PC-9 (cell line): ENCODE results near the gene TP53I11. TPM values are rescaled to one million over a fixed set of nuclear protein-coding genes. Genes with fewer than 3 reads are reported as not detected.

Experiments used
- BruUV-seq: library from RNA; stranded (reverse); fragments of 400-500 nt; replicated peaks from 2 replicates; lab custom pipeline; 2021; lab: Mats Ljungman, UMichigan
- CTCF ChIA-PET: fragments of 300-600 bp; sonication (Branson Sonifier 250); formaldehyde crosslinking; loops from one replicate; lab custom pipeline; 2022; ENCODE audit warnings: antibody characterized with exemption; lab: Charles Lee
- POLR2A ChIA-PET: fragments of 300-600 bp; sonication (Branson Sonifier 250); formaldehyde crosslinking; loops from one replicate; lab custom pipeline; 2022; ENCODE audit warnings: antibody characterized with exemption; ENCODE audit not compliant: unreplicated experiment; lab: Charles Lee
- DNase-seq, 2 experiments: peaks; one replicate each; pipeline versions ENCODE4 v3.0.0 to v3.0.0-alpha.2; 2015 to 2022; ENCODE audit warnings: mixed read lengths in 1 of 2
- H2AFZ ChIP-seq: fragments of 200-600 bp; sonication (generic); 2 replicates; pipeline ENCODE4 v1.8.1; 2017; ENCODE audit warnings: antibody characterized with exemption
- H3F3A ChIP-seq: fragments of 200-600 bp; sonication (generic); 2 replicates; pipeline ENCODE4 v1.8.1; 2017; ENCODE audit warnings: antibody characterized with exemption, mild to moderate bottlenecking, low read depth; ENCODE audit not compliant: insufficient read depth
- H3K27ac ChIP-seq: fragments of 200-600 bp; sonication (generic); 2 replicates; pipeline ENCODE4 v1.6.1; 2016; ENCODE audit warnings: mixed run types
- H3K27me3 ChIP-seq: fragments of 200-600 bp; sonication (generic); 2 replicates; pipeline ENCODE4 v1.6.1; 2016; ENCODE audit warnings: low read depth, mixed run types; ENCODE audit not compliant: insufficient read depth
- H3K36me3 ChIP-seq: fragments of 200-600 bp; sonication (generic); 2 replicates; pipeline ENCODE4 v1.6.1; 2016; ENCODE audit warnings: low read depth, mixed run types
- H3K4me1 ChIP-seq: fragments of 200-600 bp; sonication (generic); replicated peaks from 2 replicates; pipeline ENCODE4 v1.6.1; 2016; ENCODE audit warnings: mixed run types; ENCODE audit not compliant: insufficient read depth
- H3K4me2 ChIP-seq: fragments of 200-600 bp; sonication (generic); 2 replicates; pipeline ENCODE4 v1.6.1; 2017; ENCODE audit warnings: mixed run types
- H3K4me3 ChIP-seq: fragments of 200-600 bp; sonication (generic); 2 replicates; pipeline ENCODE4 v1.6.1; 2016; ENCODE audit warnings: mixed run types
- H3K79me2 ChIP-seq: fragments of 200-600 bp; sonication (generic); 2 replicates; pipeline ENCODE4 v1.6.1; 2017; ENCODE audit warnings: low read depth, mixed run types
- H3K9me2 ChIP-seq: fragments of 200-600 bp; sonication (generic); 2 replicates; pipeline ENCODE4 v1.8.1; 2017; ENCODE audit warnings: mild to moderate bottlenecking; ENCODE audit not compliant: insufficient read depth
- H3K9me3 ChIP-seq: fragments of 200-600 bp; sonication (generic); 2 replicates; pipeline ENCODE4 v1.8.1; 2016; ENCODE audit warnings: low read depth; ENCODE audit not compliant: insufficient read depth
- H4K20me1 ChIP-seq: fragments of 200-600 bp; sonication (generic); 2 replicates; pipeline ENCODE4 v1.8.1; 2017; ENCODE audit not compliant: insufficient read depth
- EZH2 ChIP-seq: fragments of 200-600 bp; sonication (generic); IDR thresholded peaks from 2 replicates; pipeline ENCODE4 v1.8.0; 2017; ENCODE audit warnings: antibody characterized with exemption, low read depth
- intact Hi-C: fragments of 100-400 bp; cut with micrococcal nuclease; formaldehyde crosslinking; loops from one replicate; pipeline ENCODE4 v1.10.0; 2022; ENCODE audit not compliant: unreplicated experiment
- total RNA-seq: library from RNA; stranded (reverse); gene quantifications from 2 replicates; pipeline ENCODE4 v1.2.3, GENCODE V29; 2021
- TF ChIP-seq, protein P1 (sequence below): fragments of 200-600 bp; sonication (generic); conservative IDR thresholded peaks from 2 replicates; pipeline ENCODE4 v1.6.1; 2017; ENCODE audit warnings: mixed run types, antibody characterized with exemption, mild to moderate bottlenecking, moderate library complexity

TP53I11 gene
- total RNA-seq, 1 experiment from 2014 or later = 0.46 TPM

DNA sequence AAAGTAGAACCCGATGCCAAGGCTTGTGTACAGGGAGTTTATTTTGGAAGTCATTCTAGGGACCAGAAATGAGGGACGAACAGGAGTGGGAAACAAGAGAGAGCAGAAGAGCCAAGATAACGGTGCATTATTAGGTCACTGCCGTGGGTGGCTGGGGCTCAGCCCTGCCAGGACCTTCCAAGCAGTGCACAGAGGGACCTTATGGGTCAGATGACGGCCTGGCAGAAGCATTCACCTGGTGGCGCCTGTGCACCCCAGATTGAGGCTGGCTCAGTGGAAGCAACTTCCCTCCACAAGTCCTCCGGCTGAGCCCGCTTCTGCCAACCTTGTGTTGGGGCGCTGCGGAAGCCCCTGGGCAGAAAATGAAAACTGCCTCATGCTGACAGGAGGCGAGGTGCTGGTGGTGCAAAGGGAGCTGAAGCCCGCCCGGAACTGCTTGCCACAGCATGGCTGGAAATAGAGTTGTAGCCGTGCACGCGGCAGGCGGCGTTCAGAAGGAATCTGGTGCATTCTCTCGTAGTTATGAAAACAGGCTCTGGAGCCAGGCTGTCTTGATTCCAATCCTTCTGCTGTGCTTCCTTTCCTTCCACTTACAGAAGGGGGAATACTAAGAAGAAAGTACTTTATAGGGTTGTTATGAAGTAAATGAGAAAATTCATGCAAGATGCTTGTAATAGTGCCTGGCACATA lies 22.2 kb upstream of the TP53I11 start:
- no peak overlapping the region for H3K27ac ChIP-seq
- BruUV-seq = no TSS peak
- intact Hi-C loops = no loop called here
- no peaks in the 10 kb centered on the region for H3K36me3 ChIP-seq
- no peaks in the 10 kb centered on the region for H3K9me3 ChIP-seq
- TF ChIP-seq, protein P1, sequence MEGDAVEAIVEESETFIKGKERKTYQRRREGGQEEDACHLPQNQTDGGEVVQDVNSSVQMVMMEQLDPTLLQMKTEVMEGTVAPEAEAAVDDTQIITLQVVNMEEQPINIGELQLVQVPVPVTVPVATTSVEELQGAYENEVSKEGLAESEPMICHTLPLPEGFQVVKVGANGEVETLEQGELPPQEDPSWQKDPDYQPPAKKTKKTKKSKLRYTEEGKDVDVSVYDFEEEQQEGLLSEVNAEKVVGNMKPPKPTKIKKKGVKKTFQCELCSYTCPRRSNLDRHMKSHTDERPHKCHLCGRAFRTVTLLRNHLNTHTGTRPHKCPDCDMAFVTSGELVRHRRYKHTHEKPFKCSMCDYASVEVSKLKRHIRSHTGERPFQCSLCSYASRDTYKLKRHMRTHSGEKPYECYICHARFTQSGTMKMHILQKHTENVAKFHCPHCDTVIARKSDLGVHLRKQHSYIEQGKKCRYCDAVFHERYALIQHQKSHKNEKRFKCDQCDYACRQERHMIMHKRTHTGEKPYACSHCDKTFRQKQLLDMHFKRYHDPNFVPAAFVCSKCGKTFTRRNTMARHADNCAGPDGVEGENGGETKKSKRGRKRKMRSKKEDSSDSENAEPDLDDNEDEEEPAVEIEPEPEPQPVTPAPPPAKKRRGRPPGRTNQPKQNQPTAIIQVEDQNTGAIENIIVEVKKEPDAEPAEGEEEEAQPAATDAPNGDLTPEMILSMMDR = no peak
- no peak for TF ChIP-seq EZH2
- peaks cover 15% of the 10 kb centered on the region for H3K4me1 ChIP-seq
- 0 out of 2 replicates have a peak, but pooled peaks cover 3% of the 10 kb centered on the region for H3K27me3 ChIP-seq
- no peak overlapping the region for H3K4me3 ChIP-seq
- CTCF ChIA-PET = no interaction called here
- H3F3A ChIP-seq = peaks cover 8% of the 10 kb centered on the region
- no peaks in the 10 kb centered on the region for H4K20me1 ChIP-seq
- H3K4me2 ChIP-seq = no peak overlapping the region
- H3K79me2 ChIP-seq = no peaks in the 10 kb centered on the region
- H2AFZ ChIP-seq = no peak overlapping the region
- no peak for DNase-seq
- POLR2A ChIA-PET = no interaction called here
- no peaks in the 10 kb centered on the region for H3K9me2 ChIP-seq

DNA sequence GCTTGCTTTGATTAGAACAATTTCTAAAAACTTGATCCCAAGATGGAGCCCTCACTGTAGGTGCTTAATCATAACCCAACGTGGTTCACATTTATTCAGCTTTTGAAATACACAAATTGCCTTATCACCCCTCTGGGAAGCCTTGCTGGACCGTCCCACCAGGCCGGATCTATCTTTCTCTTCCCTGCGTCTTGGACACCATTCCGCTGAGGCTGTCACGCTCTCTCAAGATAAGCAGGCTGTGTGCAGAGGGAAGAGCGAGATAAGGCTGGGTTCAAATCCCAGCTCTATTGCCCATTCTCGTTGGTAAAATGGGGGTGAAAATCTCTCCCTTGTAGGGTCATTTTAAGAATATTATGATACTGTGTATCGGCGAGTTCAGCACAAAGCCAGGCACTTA lies 20.5 kb upstream of the TP53I11 start:
- BruUV-seq = no TSS peak
- H3K4me2 ChIP-seq = no peak overlapping the region
- no peaks in the 10 kb centered on the region for H4K20me1 ChIP-seq
- no peak overlapping the region for H3K4me3 ChIP-seq
- 0 out of 2 replicates have a peak, but pooled peaks cover under 1% of the 10 kb centered on the region for H3K4me1 ChIP-seq
- H3K9me2 ChIP-seq = no peaks in the 10 kb centered on the region
- no peaks in the 10 kb centered on the region for H3K9me3 ChIP-seq
- no peak overlapping the region for H2AFZ ChIP-seq
- DNase-seq = no peak
- no peak overlapping the region for H3K27ac ChIP-seq
- intact Hi-C loops = no loop called here
- no peak for TF ChIP-seq EZH2
- TF ChIP-seq, protein P1 = no peak
- POLR2A ChIA-PET = no interaction called here
- no peaks in the 10 kb centered on the region for H3K79me2 ChIP-seq
- no peaks in the 10 kb centered on the region for H3F3A ChIP-seq
- CTCF ChIA-PET = no interaction called here
- H3K27me3 ChIP-seq = 0 out of 2 replicates have a peak, but pooled peaks cover 3% of the 10 kb centered on the region
- H3K36me3 ChIP-seq = no peaks in the 10 kb centered on the region

DNA sequence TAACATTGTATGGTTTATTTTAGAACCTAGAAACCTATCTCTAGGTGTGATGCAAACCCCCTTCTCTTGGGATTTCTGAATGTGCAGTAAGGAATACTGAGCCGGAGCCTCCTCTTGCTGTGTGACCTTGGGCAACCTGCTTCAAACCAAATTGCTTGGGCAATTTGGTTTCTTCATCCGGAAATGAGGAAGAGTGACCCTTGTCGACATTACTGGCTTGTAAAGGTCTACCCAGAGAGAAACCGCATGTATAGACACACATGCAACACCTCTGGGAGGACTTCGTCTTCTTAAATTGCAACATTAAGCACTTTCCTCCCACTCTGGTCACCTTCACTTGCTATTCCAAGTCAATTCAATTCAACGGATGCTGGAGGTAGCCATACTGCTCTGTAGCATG lies 19.6 kb upstream of the TP53I11 start:
- H3K9me3 ChIP-seq = no peaks in the 10 kb centered on the region
- H2AFZ ChIP-seq = no peak overlapping the region
- no peak for DNase-seq
- ChIA-PET CTCF (no interaction called here), POLR2A (no interaction called here)
- H3K9me2 ChIP-seq = no peaks in the 10 kb centered on the region
- no peak for TF ChIP-seq EZH2
- TF ChIP-seq, protein P1 = no peak
- H3K36me3 ChIP-seq = no peaks in the 10 kb centered on the region
- H3K4me1 ChIP-seq = no peaks in the 10 kb centered on the region
- no peak overlapping the region for H3K4me3 ChIP-seq
- no peaks in the 10 kb centered on the region for H3K79me2 ChIP-seq
- no peaks in the 10 kb centered on the region for H4K20me1 ChIP-seq
- no TSS peak for BruUV-seq
- H3K27ac ChIP-seq = no peak overlapping the region
- no peak overlapping the region for H3K4me2 ChIP-seq
- no peaks in the 10 kb centered on the region for H3F3A ChIP-seq
- 0 out of 2 replicates have a peak, but pooled peaks cover 3% of the 10 kb centered on the region for H3K27me3 ChIP-seq
- intact Hi-C loops = no loop called here
